Measurements from ENCODE around the gene DNTTIP2. TPM values are rescaled to one million over a fixed set of nuclear protein-coding genes. Genes with fewer than 3 reads are reported as not detected.

DNTTIP2 gene
- polyA plus RNA-seq, 1 of the 3 experiments (the other 2 are of a cell fraction) = 9.6 TPM

GRCh38 chr1:93824834-93825233, 54.2 kb downstream of the DNTTIP2 start:
- Histone ChIP-seq H3K9me3 (no peaks in the 10 kb centered on the region), H3K4me2 (no peak overlapping the region), H2AFZ (ENCODE audit: low read depth) (no peak overlapping the region), H3K27ac (ENCODE audit: low read depth in 2 of 2, low read length in 1 of 2) (peak overlapping the region in 1 of 2 experiments; percentile 36; a peak in 2 of 4 replicates), H3K9ac (no peak overlapping the region), H3K79me2 (ENCODE audit: insufficient read depth) (no peaks in the 10 kb centered on the region), H3K4me1 (ENCODE audit: control insufficient read depth in 1 of 2, insufficient read depth in 2 of 2, low read depth in 1 of 2, low read length in 1 of 2) (peaks cover 7 to 53% of the 10 kb centered on the region in 2 experiments; a peak in 3 of 4 replicates), H3K4me3 (ENCODE audit: low read depth in 2 of 2, low read length in 1 of 2) (no peak overlapping the region), H3K9me2 (no peaks in the 10 kb centered on the region), H3F3A (replicated peaks; ENCODE audit: insufficient read depth) (no peaks in the 10 kb centered on the region), H3K36me3 (replicated peaks in 1 of 2; ENCODE audit: control insufficient read depth in 1 of 2, insufficient read depth in 2 of 2, low read length in 1 of 2) (no peaks in the 10 kb centered on the region), H3K27me3 (ENCODE audit: insufficient read depth) (no peaks in the 10 kb centered on the region), H4K20me1 (ENCODE audit: insufficient read depth) (no peaks in the 10 kb centered on the region)
- CTCF ChIA-PET = interaction anchor here (5.1 to 14.5 kb wide), 3 partner anchors 9 to 194 kb away, joined by 34 to 202 read pairs (median 69); no protein-coding TSS in a partner anchor
- TF ChIP-seq EZH2phosphoT487 (IDR thresholded peaks at IDR 0.05; ENCODE audit: borderline replicate concordance, low read depth) (no peak), MXI1 (IDR thresholded peaks at IDR 0.05; ENCODE audit: low read depth, low read length) (no peak), CHD2 (IDR thresholded peaks at IDR 0.05; ENCODE audit: low read length, partially characterized antibody) (no peak), SIN3A (IDR thresholded peaks at IDR 0.05; ENCODE audit: borderline replicate concordance, low read depth, low read length) (no peak)
- no CpG with 5 or more reads among the region's 6 CpGs for WGBS (ENCODE audit: low lambda C conversion rate)
- DNase-seq = no peak
- POLR2A ChIA-PET = no interaction called here

- peaks cover 3 to 47% of the 10 kb centered on the region in 2 experiments; a peak in 3 of 4 replicates for H3K4me1 ChIP-seq (ENCODE audit: control insufficient read depth in 1 of 2, insufficient read depth in 2 of 2, low read depth in 1 of 2, low read length in 1 of 2)
- no peaks in the 10 kb centered on the region for H3K79me2 ChIP-seq (ENCODE audit: insufficient read depth)
- H2AFZ ChIP-seq (ENCODE audit: low read depth) = no peak overlapping the region
- no peak overlapping the region for H3K4me2 ChIP-seq
- H3F3A ChIP-seq (replicated peaks; ENCODE audit: insufficient read depth) = peaks cover 4% of the 10 kb centered on the region
- H3K9me2 ChIP-seq = no peaks in the 10 kb centered on the region
- CTCF ChIA-PET = interaction anchor here (12.8 to 14.5 kb wide), 2 partner anchors 21 to 196 kb away, joined by 202 to 591 read pairs; no protein-coding TSS in a partner anchor
- no peak overlapping the region for H3K27ac ChIP-seq (ENCODE audit: low read depth in 2 of 2, low read length in 1 of 2)
- POLR2A ChIA-PET = no interaction called here
- no peaks in the 10 kb centered on the region for H3K27me3 ChIP-seq (ENCODE audit: insufficient read depth)
- no peak for DNase-seq
- no peaks in the 10 kb centered on the region for H3K9me3 ChIP-seq
- TF ChIP-seq NFIC (IDR thresholded peaks at IDR 0.05; ENCODE audit: borderline replicate concordance) = no peak
- TF ChIP-seq POLR2AphosphoS5 (IDR thresholded peaks at IDR 0.05; ENCODE audit: low read depth, low read length) = no peak
- TF ChIP-seq GATA2 (CRISPR knock-in tag; IDR thresholded peaks at IDR 0.05) = no peak
- TF ChIP-seq FOXJ3 (CRISPR knock-in tag; IDR thresholded peaks at IDR 0.05) = no peak
- no peak for TF ChIP-seq TAF1 (IDR thresholded peaks at IDR 0.05; ENCODE audit: borderline replicate concordance, low read depth, low read length)
- no peak for TF ChIP-seq IRF3 (IDR thresholded peaks at IDR 0.05; ENCODE audit: low read depth, low read length)
- no peak for TF ChIP-seq ZBTB33 (IDR thresholded peaks at IDR 0.05; ENCODE audit: borderline replicate concordance, low read depth)
- TF ChIP-seq EZH2phosphoT487 (IDR thresholded peaks at IDR 0.05; ENCODE audit: borderline replicate concordance, low read depth) = no peak
- TF ChIP-seq SMC3 (IDR thresholded peaks at IDR 0.05; ENCODE audit: low read depth, low read length) = no peak
- no peak for TF ChIP-seq FOXM1 (IDR thresholded peaks at IDR 0.05; ENCODE audit: low read depth)
- TF ChIP-seq MXI1 (IDR thresholded peaks at IDR 0.05; ENCODE audit: low read depth, low read length) = no peak
- TF ChIP-seq JUND (IDR thresholded peaks at IDR 0.05) = no peak
- TF ChIP-seq EP300 (IDR thresholded peaks at IDR 0.05; ENCODE audit: borderline replicate concordance in 1 of 2, low read depth in 1 of 2, low read length in 1 of 2) = no peak
- TF ChIP-seq RXRA (IDR thresholded peaks at IDR 0.05; ENCODE audit: borderline replicate concordance, low read depth) = no peak
- no peak overlapping the region for H3K4me3 ChIP-seq (ENCODE audit: low read depth in 2 of 2, low read length in 1 of 2)
- no peaks in the 10 kb centered on the region for H3K36me3 ChIP-seq (replicated peaks in 1 of 2; ENCODE audit: control insufficient read depth in 1 of 2, insufficient read depth in 2 of 2, low read length in 1 of 2)
- no CpG with 5 or more reads among the region's 2 CpGs for WGBS (ENCODE audit: low lambda C conversion rate)
- no peaks in the 10 kb centered on the region for H4K20me1 ChIP-seq (ENCODE audit: insufficient read depth)
- no peak overlapping the region for H3K9ac ChIP-seq
Measured at GRCh38 chr1:93822730-93823425, 56.1 kb downstream of the DNTTIP2 start.

Measured in SK-N-SH (cell line).